ENCODE results near the gene RGSL1. TPM values are rescaled to one million over a fixed set of nuclear protein-coding genes. Genes with fewer than 3 reads are reported as not detected.

Gene RGSL1
- polyA plus RNA-seq, 1 donor from 2014 or later: not detected

DNA sequence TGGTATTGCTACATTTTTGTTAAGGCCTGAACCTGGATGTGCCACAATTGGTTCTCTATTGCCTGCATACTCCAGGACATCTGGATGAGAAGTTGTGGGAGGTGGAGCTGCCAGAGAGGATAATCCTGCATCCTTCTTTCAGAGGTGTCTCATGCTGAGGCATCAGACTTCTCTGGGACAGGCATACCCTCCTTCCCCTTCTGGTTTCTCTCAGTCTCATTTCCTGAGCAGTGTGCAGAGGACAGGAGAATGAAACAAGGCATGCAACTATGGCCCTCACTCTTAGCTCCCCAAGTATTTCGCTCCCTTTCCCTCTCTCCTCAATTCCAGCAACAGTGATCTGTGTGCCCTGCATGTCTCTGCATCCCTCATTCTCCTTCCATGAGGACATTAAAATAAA is 7.6 kb upstream of the RGSL1 start:
- Histone ChIP-seq H3K4me3 (ENCODE audit: low read length) (no peak overlapping the region), H3K36me3 (ENCODE audit: insufficient read depth, low read length) (no peaks in the 10 kb centered on the region), H4K20me1 (ENCODE audit: insufficient read depth) (no peaks in the 10 kb centered on the region), H3K27ac (ENCODE audit: low read length) (no peak overlapping the region), H3K9me2 (ENCODE audit: insufficient read depth, low read length) (no peaks in the 10 kb centered on the region), H3K79me2 (replicated peaks; ENCODE audit: insufficient read depth, low read length) (no peaks in the 10 kb centered on the region), H3K9me3 (ENCODE audit: low read length) (peaks cover 3% of the 10 kb centered on the region), H3K27me3 (ENCODE audit: insufficient read depth, low read depth, low read length) (no peaks in the 10 kb centered on the region), H3F3A (ENCODE audit: insufficient read depth, low read length, poor library complexity, severe bottlenecking) (no peaks in the 10 kb centered on the region), H3K4me2 (ENCODE audit: low read length) (no peak overlapping the region), H2AFZ (ENCODE audit: low read depth, low read length) (no peak overlapping the region), H3K9ac (ENCODE audit: low read length) (no peak overlapping the region)
- TF ChIP-seq EZH2 (IDR thresholded peaks at IDR 0.05; ENCODE audit: borderline replicate concordance, insufficient read depth, low read length, poor library complexity, severe bottlenecking): no peak
- no peak for TF ChIP-seq SMC3 (conservative IDR thresholded peaks at IDR 0.05; ENCODE audit: poor library complexity)
- TF ChIP-seq EP300 (conservative IDR thresholded peaks at IDR 0.05; ENCODE audit: poor library complexity, severe bottlenecking): no peak
- TF ChIP-seq TAF1 (IDR thresholded peaks at IDR 0.05; ENCODE audit: low read depth): no peak
- TF ChIP-seq CTCF (IDR thresholded peaks at IDR 0.05; ENCODE audit: poor library complexity, severe bottlenecking): no peak
- TF ChIP-seq, protein P1, sequence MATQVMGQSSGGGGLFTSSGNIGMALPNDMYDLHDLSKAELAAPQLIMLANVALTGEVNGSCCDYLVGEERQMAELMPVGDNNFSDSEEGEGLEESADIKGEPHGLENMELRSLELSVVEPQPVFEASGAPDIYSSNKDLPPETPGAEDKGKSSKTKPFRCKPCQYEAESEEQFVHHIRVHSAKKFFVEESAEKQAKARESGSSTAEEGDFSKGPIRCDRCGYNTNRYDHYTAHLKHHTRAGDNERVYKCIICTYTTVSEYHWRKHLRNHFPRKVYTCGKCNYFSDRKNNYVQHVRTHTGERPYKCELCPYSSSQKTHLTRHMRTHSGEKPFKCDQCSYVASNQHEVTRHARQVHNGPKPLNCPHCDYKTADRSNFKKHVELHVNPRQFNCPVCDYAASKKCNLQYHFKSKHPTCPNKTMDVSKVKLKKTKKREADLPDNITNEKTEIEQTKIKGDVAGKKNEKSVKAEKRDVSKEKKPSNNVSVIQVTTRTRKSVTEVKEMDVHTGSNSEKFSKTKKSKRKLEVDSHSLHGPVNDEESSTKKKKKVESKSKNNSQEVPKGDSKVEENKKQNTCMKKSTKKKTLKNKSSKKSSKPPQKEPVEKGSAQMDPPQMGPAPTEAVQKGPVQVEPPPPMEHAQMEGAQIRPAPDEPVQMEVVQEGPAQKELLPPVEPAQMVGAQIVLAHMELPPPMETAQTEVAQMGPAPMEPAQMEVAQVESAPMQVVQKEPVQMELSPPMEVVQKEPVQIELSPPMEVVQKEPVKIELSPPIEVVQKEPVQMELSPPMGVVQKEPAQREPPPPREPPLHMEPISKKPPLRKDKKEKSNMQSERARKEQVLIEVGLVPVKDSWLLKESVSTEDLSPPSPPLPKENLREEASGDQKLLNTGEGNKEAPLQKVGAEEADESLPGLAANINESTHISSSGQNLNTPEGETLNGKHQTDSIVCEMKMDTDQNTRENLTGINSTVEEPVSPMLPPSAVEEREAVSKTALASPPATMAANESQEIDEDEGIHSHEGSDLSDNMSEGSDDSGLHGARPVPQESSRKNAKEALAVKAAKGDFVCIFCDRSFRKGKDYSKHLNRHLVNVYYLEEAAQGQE (IDR thresholded peaks at IDR 0.05; ENCODE audit: borderline replicate concordance): no peak
- no peak for TF ChIP-seq POLR2AphosphoS5 (IDR thresholded peaks at IDR 0.05)
- no peak for TF ChIP-seq MXI1 (conservative IDR thresholded peaks at IDR 0.05; ENCODE audit: poor library complexity, severe bottlenecking)
- no peak for TF ChIP-seq RAD21 (conservative IDR thresholded peaks at IDR 0.05)

GRCh38 chr1:182444497-182444896 is 5.4 kb upstream of the RGSL1 start:
- no peaks in the 10 kb centered on the region for H4K20me1 ChIP-seq (ENCODE audit: insufficient read depth)
- H3K27me3 ChIP-seq (ENCODE audit: insufficient read depth, low read depth, low read length): no peaks in the 10 kb centered on the region
- no peaks in the 10 kb centered on the region for H3F3A ChIP-seq (ENCODE audit: insufficient read depth, low read length, poor library complexity, severe bottlenecking)
- H3K36me3 ChIP-seq (ENCODE audit: insufficient read depth, low read length): no peaks in the 10 kb centered on the region
- H3K4me2 ChIP-seq (ENCODE audit: low read length): no peak overlapping the region
- no peaks in the 10 kb centered on the region for H3K9me2 ChIP-seq (ENCODE audit: insufficient read depth, low read length)
- no peak overlapping the region for H2AFZ ChIP-seq (ENCODE audit: low read depth, low read length)
- H3K27ac ChIP-seq (ENCODE audit: low read length): no peak overlapping the region
- no peak overlapping the region for H3K9ac ChIP-seq (ENCODE audit: low read length)
- H3K4me3 ChIP-seq (ENCODE audit: low read length): no peak overlapping the region
- no peaks in the 10 kb centered on the region for H3K9me3 ChIP-seq (ENCODE audit: low read length)
- no peaks in the 10 kb centered on the region for H3K79me2 ChIP-seq (replicated peaks; ENCODE audit: insufficient read depth, low read length)
- TF ChIP-seq TAF1 (IDR thresholded peaks at IDR 0.05; ENCODE audit: low read depth): no peak
- TF ChIP-seq MXI1 (conservative IDR thresholded peaks at IDR 0.05; ENCODE audit: poor library complexity, severe bottlenecking): no peak
- no peak for TF ChIP-seq EP300 (conservative IDR thresholded peaks at IDR 0.05; ENCODE audit: poor library complexity, severe bottlenecking)
- no peak for TF ChIP-seq RAD21 (conservative IDR thresholded peaks at IDR 0.05)
- TF ChIP-seq, protein P1 (IDR thresholded peaks at IDR 0.05; ENCODE audit: borderline replicate concordance): no peak
- TF ChIP-seq POLR2AphosphoS5 (IDR thresholded peaks at IDR 0.05): no peak
- TF ChIP-seq EZH2 (IDR thresholded peaks at IDR 0.05; ENCODE audit: borderline replicate concordance, insufficient read depth, low read length, poor library complexity, severe bottlenecking): no peak
- no peak for TF ChIP-seq CTCF (IDR thresholded peaks at IDR 0.05; ENCODE audit: poor library complexity, severe bottlenecking)
- no peak for TF ChIP-seq SMC3 (conservative IDR thresholded peaks at IDR 0.05; ENCODE audit: poor library complexity)

All from neural cell (in vitro differentiated cells).